ENCODE measurements around the gene PLEKHA6.
"Not testable (repeated sequence)": the region's sequence is repeated elsewhere in the genome, so short reads cannot be mapped to it uniquely, and the experiment has no call there.

The PLEKHA6 gene

DNA sequence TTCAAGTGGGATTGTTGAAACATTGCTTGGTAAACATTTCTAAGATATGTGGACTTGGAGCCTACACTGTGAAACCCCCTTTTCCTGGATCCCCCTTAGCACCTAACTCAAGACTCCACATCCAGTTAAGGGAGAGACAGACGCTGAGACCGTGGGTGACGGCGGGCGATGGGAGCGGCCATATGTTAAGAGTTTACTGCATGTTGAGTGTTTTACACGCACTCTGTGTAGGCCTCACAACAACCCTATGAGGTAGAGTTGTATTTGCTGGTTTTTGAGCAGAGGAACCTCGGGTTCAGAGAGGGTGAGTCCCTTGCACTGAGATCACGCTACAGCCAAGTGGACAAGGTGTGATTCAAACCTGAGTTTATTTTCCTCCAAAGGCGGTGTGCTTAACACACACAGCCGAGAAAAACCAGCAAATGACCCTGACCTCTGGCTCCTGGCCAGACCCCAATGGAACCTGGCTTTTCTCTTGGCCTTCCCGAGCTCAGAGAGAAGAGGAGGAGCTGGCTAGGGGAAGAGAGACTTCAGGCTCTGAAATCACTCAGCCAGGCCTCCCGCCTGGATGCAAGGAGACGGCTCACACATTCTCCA lies 99.0 kb downstream of the PLEKHA6 start:
- no peak for DNase-seq (ENCODE audit: low read depth)

- no peak for DNase-seq (ENCODE audit: low read depth)
These were observed 99.9 kb downstream of the PLEKHA6 start for GRCh38 chr1:204259782-204260181.

DNA sequence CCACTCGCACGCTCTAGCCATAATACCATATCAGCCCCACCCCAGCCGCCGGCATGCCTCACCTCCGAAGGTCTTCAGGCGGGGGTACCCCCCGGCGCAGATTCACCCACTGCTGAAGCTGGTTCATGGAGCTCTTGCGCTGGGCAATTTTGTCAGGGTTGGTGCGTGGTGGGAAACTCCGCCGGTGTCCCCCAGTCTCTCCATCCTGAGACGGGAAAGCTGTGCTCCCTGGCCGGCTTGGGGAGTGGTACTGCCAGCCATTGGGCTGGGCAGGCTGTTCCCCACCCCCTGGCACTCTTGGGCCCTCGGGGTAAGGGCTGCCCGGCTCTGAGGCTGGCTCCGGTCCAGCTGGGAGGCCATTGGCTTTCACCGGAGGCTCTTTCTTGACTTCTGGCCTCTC lies 100.5 kb downstream of the PLEKHA6 start:
- no peak for DNase-seq (ENCODE audit: low read depth)

DNA sequence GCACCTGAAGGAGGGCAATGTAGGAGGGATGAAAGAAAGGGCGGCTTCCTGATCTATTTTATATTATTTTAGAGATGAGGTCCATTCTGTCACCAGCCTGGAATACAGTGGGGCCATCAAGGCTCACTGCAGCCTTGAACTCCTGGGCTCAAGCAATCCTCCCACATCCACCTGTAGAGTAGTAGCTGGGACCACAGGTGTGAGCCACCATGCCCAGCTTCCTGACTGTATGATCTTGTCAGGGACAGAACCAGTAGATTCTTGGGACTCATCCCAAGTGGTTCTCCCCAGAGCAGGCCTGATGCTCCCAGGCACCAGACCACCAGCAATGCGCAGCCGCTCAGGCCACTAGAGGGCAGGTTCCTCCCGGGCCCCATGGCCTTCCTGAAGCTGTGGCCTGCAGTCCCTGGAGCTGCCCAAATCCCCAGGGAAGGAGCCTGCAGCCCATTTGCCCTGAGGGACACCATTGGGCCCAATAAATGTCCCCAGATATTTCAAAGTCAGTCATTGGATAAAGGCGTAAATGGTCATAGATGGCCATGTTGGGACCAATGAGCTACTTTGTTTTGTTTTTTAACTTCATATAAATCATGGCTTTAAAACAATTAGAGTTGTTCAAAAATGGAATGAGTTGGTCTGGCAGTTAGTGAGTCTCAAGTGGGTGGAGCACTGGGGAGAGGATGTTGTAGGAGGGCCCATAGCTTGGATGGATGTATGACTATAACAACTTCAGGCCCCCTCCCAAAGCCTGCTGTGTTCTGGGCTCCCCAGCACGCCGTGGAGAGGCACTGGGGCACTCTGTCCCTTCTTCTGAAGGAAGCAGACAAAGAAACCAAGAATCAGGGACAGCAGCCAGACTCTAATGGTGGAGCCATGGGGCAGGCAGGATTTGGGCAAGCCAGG lies 101.3 kb downstream of the PLEKHA6 start:
- DNase-seq (ENCODE audit: low read depth), result peak; percentile 76

- DNase-seq (ENCODE audit: low read depth), result no peak
These were observed 102.3 kb downstream of the PLEKHA6 start for GRCh38 chr1:204257446-204257845.

DNA sequence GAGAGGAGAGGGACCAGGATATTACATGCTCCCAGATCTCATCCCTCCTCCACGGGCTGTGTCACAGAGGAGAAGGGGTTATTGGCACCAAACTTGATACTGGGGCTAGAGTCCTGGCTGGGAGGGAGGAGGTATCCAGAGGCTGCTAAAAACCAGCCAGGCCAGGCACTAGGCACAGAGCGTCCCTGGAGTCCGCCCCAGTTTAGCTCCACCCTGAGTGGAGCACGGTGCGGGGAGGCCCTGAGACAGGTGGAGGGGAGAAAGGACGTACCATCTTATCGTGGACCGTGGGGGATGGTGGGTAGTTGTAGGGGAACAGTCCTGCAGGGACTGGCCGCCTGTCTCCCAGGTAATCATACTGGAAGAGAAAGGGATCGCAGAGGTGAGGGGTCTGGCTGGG lies 103.2 kb downstream of the PLEKHA6 start:
- DNase-seq (ENCODE audit: low read depth), result no peak

GRCh38 chr1:204255966-204256365 lies 103.8 kb downstream of the PLEKHA6 start:
- peak; percentile 43 for DNase-seq (ENCODE audit: low read depth)

DNA sequence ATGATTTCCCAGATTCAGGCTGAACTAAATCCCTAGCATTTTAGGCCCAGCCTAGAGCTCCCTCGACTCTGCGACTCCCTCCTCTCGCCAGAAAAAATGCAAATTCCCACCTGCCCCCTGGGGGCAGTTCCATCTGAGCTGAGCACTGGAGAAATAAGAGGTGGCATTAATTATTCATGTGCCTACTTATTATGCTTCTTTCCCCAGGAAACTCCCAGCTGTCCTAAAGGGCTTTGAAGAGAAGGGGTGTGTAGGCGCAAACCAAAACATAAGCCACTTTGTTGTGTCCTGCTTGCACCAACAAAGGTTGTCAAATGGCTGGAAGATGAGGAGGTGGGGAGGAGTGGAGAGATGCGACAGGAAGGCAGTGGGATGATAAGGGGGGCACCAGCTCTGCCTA lies 104.5 kb downstream of the PLEKHA6 start:
- no peak for DNase-seq (ENCODE audit: low read depth)

- peak; percentile 59 for DNase-seq (ENCODE audit: low read depth)
These were observed 105.6 kb downstream of the PLEKHA6 start for GRCh38 chr1:204254031-204254661.

DNA sequence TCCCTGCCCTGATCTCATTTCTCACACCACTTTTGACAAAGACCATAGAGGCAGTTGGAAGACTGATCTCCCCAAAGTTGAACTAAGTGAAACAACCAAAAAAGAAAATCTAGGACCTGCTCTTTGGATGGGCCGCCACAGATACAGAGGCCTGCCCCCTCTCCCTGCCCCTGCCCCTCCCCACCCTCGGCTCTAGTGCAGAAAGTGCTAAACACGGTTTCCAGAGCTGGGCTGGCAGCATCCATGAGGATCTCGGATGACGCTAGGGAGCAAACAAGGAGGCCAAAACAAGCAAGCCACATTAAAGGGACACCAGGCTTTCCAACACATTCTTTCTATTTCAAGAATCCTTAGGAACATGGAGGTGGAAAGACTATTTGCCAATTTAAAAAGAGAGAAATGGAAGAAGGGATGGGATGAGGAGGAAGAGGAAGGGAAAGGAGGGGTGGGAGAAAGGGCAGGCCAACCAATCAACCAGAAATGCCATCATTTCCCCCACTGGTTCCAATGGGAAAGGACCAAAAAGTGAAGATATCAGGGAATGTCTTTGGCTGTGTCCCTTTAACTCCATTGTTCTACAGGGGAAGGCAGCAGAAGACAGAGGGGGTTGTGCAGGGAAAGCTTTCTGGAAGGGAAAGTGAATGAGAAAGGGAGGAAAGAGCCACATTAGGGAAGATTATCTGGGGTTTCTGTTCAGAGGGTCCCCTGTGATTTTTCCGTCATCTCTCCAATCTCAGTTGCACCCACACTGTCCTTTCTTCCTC lies 107.6 kb downstream of the PLEKHA6 start:
- DNase-seq (ENCODE audit: low read depth), result no peak

- no peak for DNase-seq (ENCODE audit: low read depth)
These were observed 108.4 kb downstream of the PLEKHA6 start for GRCh38 chr1:204251286-204251685.

GRCh38 chr1:204250428-204251030 lies 109.2 kb downstream of the PLEKHA6 start:
- DNase-seq (ENCODE audit: low read depth), result no peak

DNA sequence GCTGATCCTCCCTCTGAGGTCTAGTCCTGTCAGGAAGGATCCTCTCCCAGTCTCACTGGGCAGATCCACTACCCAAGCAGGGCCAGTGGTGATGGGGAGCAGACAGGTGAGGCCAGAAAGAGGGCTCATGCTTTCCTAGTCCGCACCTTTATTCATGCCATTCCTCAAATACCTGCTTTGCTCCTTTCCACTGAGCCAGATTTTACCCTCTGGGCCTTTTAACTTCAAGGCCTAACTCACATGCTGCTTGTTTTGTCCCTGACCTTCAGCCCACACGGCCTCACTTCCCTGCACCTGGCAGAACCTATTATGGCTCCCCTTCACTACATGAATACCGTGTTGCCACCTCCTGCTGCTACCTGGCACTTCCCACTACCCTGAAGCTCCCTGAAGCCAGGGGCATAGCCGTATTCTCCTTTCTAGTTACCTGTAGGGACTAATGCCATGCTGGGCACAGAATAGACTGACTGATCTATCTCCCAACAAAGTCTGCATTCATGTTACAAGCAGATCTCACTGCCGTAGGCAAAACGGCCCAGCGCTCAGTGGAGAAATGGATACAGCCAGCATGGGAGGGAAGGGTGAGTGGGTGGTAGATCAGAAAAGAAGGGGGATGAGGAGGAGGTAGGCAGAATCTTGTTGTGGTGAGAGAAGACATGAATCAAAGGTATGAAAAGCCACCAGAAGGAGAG lies 109.8 kb downstream of the PLEKHA6 start:
- DNase-seq (ENCODE audit: low read depth), result no peak

DNA sequence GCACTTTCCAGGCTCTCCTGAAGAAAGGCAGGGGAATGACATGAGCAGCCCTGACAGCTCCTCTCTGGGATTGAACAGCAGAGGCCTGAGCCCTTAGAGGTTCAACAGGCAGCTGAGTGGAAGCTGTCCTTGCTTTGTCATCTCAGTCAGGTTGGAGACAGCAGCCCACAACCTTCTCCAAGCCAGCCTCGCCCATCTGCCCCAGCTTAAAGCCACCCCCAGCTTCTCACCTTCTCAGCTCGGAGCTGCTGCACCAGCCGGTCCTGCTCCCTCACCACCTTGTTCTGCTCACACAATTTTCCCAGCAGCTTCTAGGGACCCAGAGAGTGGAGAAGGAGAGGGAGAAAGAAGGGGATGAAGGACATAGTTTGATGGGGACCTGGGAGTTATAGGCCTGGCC lies 110.8 kb downstream of the PLEKHA6 start:
- no peak for DNase-seq (ENCODE audit: low read depth)

DNA sequence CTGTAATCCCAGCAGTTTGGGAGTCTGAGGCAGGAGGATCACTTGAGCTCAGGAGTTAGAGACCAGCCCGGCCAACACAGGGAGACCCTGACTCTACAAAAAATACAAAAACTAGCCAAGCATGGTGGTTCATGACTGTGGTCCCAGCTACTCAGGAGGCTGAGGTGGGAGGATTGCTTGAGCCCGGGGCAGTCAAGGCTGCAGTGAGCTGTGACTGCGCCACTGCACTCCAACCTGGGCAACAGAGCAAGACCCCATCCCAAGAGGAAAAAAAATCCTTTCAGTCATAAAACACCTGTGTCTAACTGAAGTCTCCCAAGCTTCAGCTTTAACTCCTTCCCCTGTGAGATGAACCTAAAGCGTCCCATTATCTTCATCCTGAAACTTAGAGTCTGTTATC lies 112.9 kb downstream of the PLEKHA6 start:
- no peak for DNase-seq (ENCODE audit: low read depth)

DNA sequence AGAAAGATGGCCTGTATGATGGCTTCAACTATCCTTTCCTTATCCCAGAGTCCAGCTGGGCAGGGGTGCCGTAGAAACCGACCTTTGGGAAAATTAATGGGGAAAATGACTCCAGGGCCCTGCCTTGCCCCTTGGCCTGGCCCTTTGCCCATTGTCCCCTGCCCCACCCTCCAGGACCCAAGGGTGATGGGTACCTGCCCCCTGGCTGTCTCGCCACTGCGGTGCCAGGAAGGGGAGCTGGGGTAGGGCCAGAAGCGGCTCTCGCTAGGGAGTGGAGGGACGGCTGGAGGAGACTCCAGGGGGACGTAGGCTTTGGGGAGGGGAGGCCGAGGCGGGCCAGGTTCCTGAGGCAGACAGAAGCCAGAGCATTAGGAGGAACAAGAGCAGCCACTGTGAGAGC lies 116.8 kb downstream of the PLEKHA6 start:
- no peak for DNase-seq (ENCODE audit: low read depth)

- no peak for DNase-seq (ENCODE audit: low read depth)
These were observed 117.8 kb downstream of the PLEKHA6 start for GRCh38 chr1:204241914-204242313.

- DNase-seq (ENCODE audit: low read depth), result peak; percentile 33
These were observed 118.7 kb downstream of the PLEKHA6 start for GRCh38 chr1:204241050-204241449.

- no peak for DNase-seq (ENCODE audit: low read depth)
These were observed 119.5 kb downstream of the PLEKHA6 start for GRCh38 chr1:204240233-204240632.

DNA sequence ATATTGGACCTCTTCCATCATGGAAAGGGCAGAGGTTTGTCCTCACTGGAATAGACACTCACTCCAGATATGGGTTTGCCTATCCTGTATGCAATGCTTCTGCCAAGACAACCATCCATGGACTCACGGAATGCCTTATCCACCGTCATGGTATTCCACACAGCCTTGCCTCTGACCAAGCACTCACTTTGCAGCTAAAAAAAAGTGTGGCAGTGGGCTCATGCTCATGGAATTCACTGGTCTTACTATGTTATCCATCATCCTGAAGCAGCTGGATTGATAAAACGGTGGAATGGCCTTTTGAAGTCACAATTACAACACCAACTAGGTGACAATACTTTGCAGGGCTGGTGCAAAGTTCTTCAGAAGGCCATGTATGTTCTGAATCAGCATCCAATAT lies 120.3 kb downstream of the PLEKHA6 start:
- not testable (repeated sequence) for DNase-seq (ENCODE audit: low read depth)

DNA sequence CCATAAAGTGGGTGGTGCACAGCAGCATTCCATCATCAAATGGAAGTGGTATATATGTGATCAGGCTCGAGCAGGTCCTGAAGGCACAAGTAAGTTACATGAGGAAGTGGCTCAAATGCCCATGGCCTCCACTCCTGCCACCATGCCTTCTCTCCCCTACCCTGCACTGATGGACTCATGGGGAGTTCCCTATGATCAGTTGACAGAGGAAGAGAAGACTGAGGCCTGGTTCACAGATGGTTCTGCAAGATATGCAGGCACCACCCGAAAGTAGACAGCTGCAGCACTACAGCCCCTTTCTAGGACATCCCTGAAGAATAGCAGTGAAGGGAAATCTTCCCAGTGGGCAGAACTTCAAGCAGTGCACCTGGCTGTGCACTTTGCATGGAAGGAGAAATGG lies 121.2 kb downstream of the PLEKHA6 start:
- not testable (repeated sequence) for DNase-seq (ENCODE audit: low read depth)
